Measurements from ENCODE around the gene C18orf63. TPM values are rescaled to one million over a fixed set of nuclear protein-coding genes. Genes with fewer than 3 reads are reported as not detected.
A peak's percentile ranks its signal among the peaks of the same experiment; 100 is the strongest.
"Not testable (repeated sequence)": the region's sequence is repeated elsewhere in the genome, so short reads cannot be mapped to it uniquely, and the experiment has no call there.

The C18orf63 gene
- total and polyA plus RNA-seq, 2 donors = under 0.01 to 0.09 TPM

DNA sequence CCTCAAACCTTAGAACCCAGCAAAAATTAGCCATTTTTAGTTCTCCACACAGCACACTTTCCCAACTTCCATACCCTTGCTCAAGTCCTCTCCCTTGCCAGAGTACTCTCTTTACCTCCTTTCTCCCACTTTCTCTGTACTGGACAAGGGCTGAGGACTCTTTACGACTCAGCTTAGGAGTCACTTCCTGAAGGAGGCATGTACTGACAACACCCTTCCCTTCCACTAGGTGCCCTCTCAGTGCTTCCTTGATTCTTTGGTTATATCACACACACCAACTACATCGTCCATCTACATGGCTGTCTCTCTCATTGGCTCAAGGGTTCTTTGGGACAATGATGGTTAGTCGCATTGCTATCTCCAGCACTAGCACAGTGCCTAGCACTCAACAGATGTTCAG is 5.2 kb upstream of the C18orf63 start:
- peak in 1 of 9 donors; percentile 15 for DNase-seq (ENCODE audit: low read depth in 6 of 9, low spot score in 9 of 9)
- Histone ChIP-seq H3K9me3 (ENCODE audit: control insufficient read depth in 2 of 2, insufficient read depth in 1 of 2, low read length in 1 of 2) (peaks cover 0 to 12% of the 10 kb centered on the region in 2 donors), H3K27me3 (ENCODE audit: control insufficient read depth in 2 of 2, insufficient read depth in 1 of 2, low read length in 1 of 2) (peaks cover 0 to 2% of the 10 kb centered on the region in 2 donors), H3K4me3 (ENCODE audit: low read length in 2 of 2) (no peak overlapping the region), H3K27ac (ENCODE audit: low read depth in 1 of 2, low read length in 1 of 2) (no peak overlapping the region), H3K36me3 (ENCODE audit: control insufficient read depth in 2 of 2, insufficient read depth in 2 of 2, low read length in 1 of 2) (no peaks in the 10 kb centered on the region), H3K4me1 (ENCODE audit: control insufficient read depth in 2 of 2, insufficient read depth in 2 of 2, low read length in 2 of 2) (no peaks in the 10 kb centered on the region)
- WGBS = 76% methylated on average over 3 of the region's 3 CpGs

DNA sequence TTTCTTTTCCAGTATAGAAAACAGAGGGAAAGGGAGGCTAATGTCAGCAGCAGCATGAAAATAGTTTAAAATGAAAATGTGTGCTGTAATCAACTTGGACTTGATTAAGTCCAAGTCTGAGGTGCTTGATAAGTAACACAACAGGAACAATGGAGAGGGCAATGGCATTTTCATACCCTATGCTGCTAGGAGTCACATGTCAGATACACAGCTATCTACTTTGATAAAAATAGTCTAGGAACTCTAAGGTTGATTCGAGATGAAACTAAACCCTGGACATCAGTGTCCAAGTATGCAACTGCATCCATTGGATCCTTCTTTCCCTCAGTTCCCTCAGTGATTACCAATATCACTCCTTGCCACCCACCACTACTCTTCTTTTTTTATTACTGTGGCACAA is 4.6 kb upstream of the C18orf63 start:
- WGBS = 98% methylated on average over 1 of the region's 1 CpG

DNA sequence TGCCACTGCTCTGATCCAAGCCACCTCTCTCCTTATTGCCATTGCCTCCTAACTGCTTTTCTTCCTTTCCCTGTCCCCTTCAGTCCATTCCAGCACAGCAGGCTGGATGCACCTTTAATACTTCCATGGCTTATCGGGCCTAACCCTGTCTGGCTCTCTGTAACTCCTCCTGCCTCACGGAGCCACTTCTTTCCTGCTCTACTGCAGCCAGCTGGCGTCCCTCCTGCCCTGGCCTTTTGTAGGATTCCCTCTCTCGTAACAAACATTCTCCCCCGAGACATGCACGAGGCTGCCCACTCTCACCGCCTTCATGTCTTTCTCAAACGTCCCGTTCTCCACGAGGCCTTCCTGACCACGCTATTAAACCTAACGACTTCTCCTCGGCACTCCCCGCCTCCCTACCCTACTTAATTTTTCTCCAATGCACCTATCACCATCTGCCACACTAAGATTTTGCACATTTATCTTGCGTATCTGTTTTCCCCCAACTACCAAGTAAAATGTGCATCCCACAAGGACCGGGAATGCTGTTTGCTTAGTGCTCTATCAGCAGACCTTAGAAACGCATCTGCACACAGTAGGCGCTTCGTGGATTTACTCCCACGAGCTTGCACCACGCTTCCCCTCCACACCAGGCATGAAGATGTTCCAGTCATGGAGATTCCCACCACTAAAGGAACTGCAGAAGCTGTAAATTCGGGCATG is 728 bp upstream of the C18orf63 start:
- DNase-seq (ENCODE audit: low read depth in 6 of 9, low spot score in 9 of 9) = no peak
- no peak overlapping the region for H3K4me3 ChIP-seq (ENCODE audit: low read length in 2 of 2)
- WGBS = 95% methylated on average over 22 of the region's 22 CpGs
- H3K4me1 ChIP-seq (ENCODE audit: control insufficient read depth in 2 of 2, insufficient read depth in 2 of 2, low read length in 2 of 2) = no peaks in the 10 kb centered on the region
- H3K36me3 ChIP-seq (ENCODE audit: control insufficient read depth in 2 of 2, insufficient read depth in 2 of 2, low read length in 1 of 2) = no peaks in the 10 kb centered on the region
- H3K27ac ChIP-seq (ENCODE audit: low read depth in 1 of 2, low read length in 1 of 2) = no peak overlapping the region
- peaks cover 0 to 2% of the 10 kb centered on the region in 2 donors for H3K27me3 ChIP-seq (ENCODE audit: control insufficient read depth in 2 of 2, insufficient read depth in 1 of 2, low read length in 1 of 2)
- H3K9me3 ChIP-seq (ENCODE audit: control insufficient read depth in 2 of 2, insufficient read depth in 1 of 2, low read length in 1 of 2) = peaks cover 0 to 15% of the 10 kb centered on the region in 2 donors

More for the DNA sequence above, 4.6 kb upstream of the C18orf63 start:
- Histone ChIP-seq H3K9me3 (ENCODE audit: control insufficient read depth in 2 of 2, insufficient read depth in 1 of 2, low read length in 1 of 2) (peaks cover 0 to 15% of the 10 kb centered on the region in 2 donors), H3K27ac (ENCODE audit: low read depth in 1 of 2, low read length in 1 of 2) (no peak overlapping the region), H3K27me3 (ENCODE audit: control insufficient read depth in 2 of 2, insufficient read depth in 1 of 2, low read length in 1 of 2) (peaks cover 0 to 2% of the 10 kb centered on the region in 2 donors), H3K36me3 (ENCODE audit: control insufficient read depth in 2 of 2, insufficient read depth in 2 of 2, low read length in 1 of 2) (no peaks in the 10 kb centered on the region), H3K4me1 (ENCODE audit: control insufficient read depth in 2 of 2, insufficient read depth in 2 of 2, low read length in 2 of 2) (no peaks in the 10 kb centered on the region), H3K4me3 (ENCODE audit: low read length in 2 of 2) (no peak overlapping the region)
- no peak for DNase-seq (ENCODE audit: low read depth in 6 of 9, low spot score in 9 of 9)

DNA sequence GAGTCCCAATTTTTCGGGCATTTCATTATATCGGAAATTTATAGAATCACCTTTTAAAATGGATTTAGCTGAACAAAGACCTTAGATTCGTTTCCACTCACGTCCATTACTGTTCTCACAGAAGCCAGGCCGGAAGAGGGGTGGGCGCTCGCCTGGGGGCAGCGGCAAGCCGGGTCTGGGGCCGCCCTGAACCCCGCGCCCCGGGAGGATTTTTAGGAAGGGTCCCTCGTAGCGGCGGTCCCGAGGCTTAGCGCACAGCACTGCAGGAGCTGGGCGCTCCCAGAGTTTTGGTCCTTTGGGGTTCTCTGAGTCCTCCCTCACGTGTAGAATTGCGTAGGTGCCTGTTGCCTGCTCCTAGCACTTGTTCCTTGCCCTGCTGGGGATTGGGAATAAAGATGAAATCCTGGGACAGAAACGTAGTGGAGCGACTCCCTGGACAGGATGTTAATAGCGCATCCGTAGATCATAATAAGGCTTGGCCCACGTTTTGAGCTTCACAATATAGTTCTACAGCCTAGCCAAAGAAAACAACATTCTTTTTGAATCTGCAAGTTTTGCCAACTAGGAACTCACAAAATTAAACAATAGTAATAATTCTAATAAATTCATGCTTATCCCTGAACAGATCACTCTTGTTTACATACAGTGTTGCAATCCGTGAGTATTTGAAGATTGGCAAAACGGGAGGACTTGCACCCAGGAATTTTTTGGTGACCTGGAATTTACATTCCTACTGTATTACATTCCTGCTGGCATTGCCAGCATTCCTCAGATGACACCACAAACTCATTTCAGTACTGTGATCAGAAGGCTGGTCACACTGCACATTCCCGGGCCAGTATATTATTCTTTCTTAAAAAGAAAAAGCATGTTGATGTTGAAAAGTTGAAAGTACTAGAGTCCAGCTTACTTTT is 875 bp downstream of the C18orf63 start:
- Histone ChIP-seq H3K9me3 (ENCODE audit: control insufficient read depth in 2 of 2, insufficient read depth in 1 of 2, low read length in 1 of 2) (peaks cover 0 to 12% of the 10 kb centered on the region in 2 donors), H3K4me1 (ENCODE audit: control insufficient read depth in 2 of 2, insufficient read depth in 2 of 2, low read length in 2 of 2) (no peaks in the 10 kb centered on the region), H3K36me3 (ENCODE audit: control insufficient read depth in 2 of 2, insufficient read depth in 2 of 2, low read length in 1 of 2) (no peaks in the 10 kb centered on the region), H3K4me3 (ENCODE audit: low read length in 2 of 2) (no peak overlapping the region), H3K27me3 (ENCODE audit: control insufficient read depth in 2 of 2, insufficient read depth in 1 of 2, low read length in 1 of 2) (peaks cover 0 to 2% of the 10 kb centered on the region in 2 donors), H3K27ac (ENCODE audit: low read depth in 1 of 2, low read length in 1 of 2) (no peak overlapping the region)
- WGBS = 96% methylated on average over 29 of the region's 29 CpGs
- DNase-seq (ENCODE audit: low read depth in 6 of 9, low spot score in 9 of 9) = no peak

DNA sequence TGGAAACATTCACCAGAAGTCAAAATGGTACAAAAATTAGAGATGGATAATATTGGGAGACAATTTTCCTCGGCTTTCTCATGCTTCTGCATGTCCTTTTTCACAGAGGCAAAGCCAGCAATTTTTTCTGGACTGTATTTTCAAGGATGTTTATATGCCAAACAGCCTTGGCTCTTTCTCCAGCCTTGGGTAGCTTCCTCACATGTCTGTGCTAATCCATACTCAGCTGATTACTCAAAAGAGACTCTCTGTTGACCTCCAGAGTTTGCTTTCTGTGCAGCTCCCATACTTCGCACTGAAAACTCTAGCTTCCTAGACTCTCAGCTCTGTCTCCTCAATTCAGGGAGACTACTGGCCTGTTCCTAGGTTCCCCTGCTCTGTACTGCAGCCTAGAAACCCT is 10.6 kb downstream of the C18orf63 start:
- no peaks in the 10 kb centered on the region for H3K27me3 ChIP-seq (ENCODE audit: control insufficient read depth in 2 of 2, insufficient read depth in 1 of 2, low read length in 1 of 2)
- DNase-seq (ENCODE audit: low read depth in 6 of 9, low spot score in 9 of 9) = no peak
- H3K27ac ChIP-seq (ENCODE audit: low read depth in 1 of 2, low read length in 1 of 2) = no peak overlapping the region
- H3K9me3 ChIP-seq (ENCODE audit: control insufficient read depth in 2 of 2, insufficient read depth in 1 of 2, low read length in 1 of 2) = no peaks in the 10 kb centered on the region
- no peaks in the 10 kb centered on the region for H3K4me1 ChIP-seq (ENCODE audit: control insufficient read depth in 2 of 2, insufficient read depth in 2 of 2, low read length in 2 of 2)
- WGBS = 49% methylated on average over 2 of the region's 2 CpGs
- no peaks in the 10 kb centered on the region for H3K36me3 ChIP-seq (ENCODE audit: control insufficient read depth in 2 of 2, insufficient read depth in 2 of 2, low read length in 1 of 2)
- H3K4me3 ChIP-seq (ENCODE audit: low read length in 2 of 2) = no peak overlapping the region

DNA sequence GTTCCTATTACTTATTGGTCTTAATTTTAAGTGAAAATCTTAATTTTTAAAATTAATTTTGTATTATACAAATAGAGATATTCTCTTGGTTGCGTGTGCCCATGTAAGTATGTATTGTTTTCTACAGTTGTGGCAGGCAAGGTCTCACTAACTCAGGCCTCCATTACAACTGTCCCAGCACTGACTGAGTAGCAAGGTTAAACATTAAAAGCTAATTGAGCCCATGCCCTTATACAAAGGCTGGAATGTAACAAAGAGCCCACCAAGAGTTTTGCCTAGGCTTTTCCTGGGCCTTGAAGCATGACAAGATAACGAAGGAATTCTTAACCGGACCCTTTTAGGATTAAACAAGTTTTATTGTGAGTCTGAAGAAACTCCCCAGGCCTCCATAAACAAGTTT is 11.2 kb downstream of the C18orf63 start:
- not testable (repeated sequence) for H3K4me1 ChIP-seq (ENCODE audit: control insufficient read depth in 2 of 2, insufficient read depth in 2 of 2, low read length in 2 of 2); H3K27ac ChIP-seq (ENCODE audit: low read depth in 1 of 2, low read length in 1 of 2); H3K9me3 ChIP-seq (ENCODE audit: control insufficient read depth in 2 of 2, insufficient read depth in 1 of 2, low read length in 1 of 2); DNase-seq (ENCODE audit: low read depth in 6 of 9, low spot score in 9 of 9); H3K27me3 ChIP-seq (ENCODE audit: control insufficient read depth in 2 of 2, insufficient read depth in 1 of 2, low read length in 1 of 2); H3K36me3 ChIP-seq (ENCODE audit: control insufficient read depth in 2 of 2, insufficient read depth in 2 of 2, low read length in 1 of 2); H3K4me3 ChIP-seq (ENCODE audit: low read length in 2 of 2)
- 98% methylated on average over 3 of the region's 3 CpGs for WGBS

DNA sequence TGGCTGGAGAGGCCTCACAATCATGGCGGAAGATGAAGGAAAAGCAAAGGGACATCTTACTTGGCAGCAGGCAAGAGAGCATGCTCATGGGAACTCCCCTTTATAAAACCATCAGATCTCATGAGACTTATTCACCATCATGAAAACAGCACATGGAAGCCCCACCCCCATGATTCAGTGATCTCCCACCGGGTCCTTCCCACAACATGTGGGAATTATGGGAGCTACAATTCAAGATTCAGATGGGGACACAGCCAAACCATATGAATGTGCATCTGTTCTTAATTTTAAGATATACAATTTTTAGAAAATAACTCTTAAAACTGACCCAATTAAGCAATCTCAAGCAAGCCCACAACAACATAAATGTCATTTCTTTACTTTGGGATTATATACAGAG is 12.6 kb downstream of the C18orf63 start:
- DNase-seq (ENCODE audit: low read depth in 6 of 9, low spot score in 9 of 9) = no peak
- Histone ChIP-seq H3K27me3 (ENCODE audit: control insufficient read depth in 2 of 2, insufficient read depth in 1 of 2, low read length in 1 of 2) (no peaks in the 10 kb centered on the region), H3K4me1 (ENCODE audit: control insufficient read depth in 2 of 2, insufficient read depth in 2 of 2, low read length in 2 of 2) (no peaks in the 10 kb centered on the region), H3K9me3 (ENCODE audit: control insufficient read depth in 2 of 2, insufficient read depth in 1 of 2, low read length in 1 of 2) (no peaks in the 10 kb centered on the region), H3K27ac (ENCODE audit: low read depth in 1 of 2, low read length in 1 of 2) (no peak overlapping the region), H3K36me3 (ENCODE audit: control insufficient read depth in 2 of 2, insufficient read depth in 2 of 2, low read length in 1 of 2) (no peaks in the 10 kb centered on the region), H3K4me3 (ENCODE audit: low read length in 2 of 2) (no peak overlapping the region)
- 94% methylated on average over 2 of the region's 2 CpGs for WGBS

DNA sequence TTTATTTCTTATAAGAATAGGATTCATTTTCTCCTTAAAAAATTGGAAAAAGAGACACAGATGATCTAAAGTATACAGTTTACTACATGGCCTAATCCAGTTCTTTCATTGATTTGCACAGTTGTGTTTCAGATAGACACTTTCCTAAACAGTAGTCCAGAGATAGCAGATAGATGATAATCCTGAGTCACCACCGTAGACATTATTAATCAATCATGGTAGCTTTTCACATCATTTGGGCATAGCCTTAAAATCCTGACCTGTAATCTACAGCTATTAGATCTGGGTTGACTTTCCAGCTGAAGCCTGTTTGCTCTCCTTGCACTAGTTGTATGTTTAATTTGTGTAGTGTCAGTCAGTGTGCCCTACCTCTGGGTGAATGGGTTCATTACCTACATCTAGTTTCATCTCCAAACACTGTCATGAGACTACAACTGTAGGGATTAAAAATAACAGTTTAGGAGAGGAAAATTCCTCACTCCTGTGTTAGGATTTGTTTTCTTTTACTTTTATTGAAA is 14.1 kb downstream of the C18orf63 start:
- Histone ChIP-seq H3K27me3 (ENCODE audit: control insufficient read depth in 2 of 2, insufficient read depth in 1 of 2, low read length in 1 of 2) (no peaks in the 10 kb centered on the region), H3K36me3 (ENCODE audit: control insufficient read depth in 2 of 2, insufficient read depth in 2 of 2, low read length in 1 of 2) (no peaks in the 10 kb centered on the region), H3K9me3 (ENCODE audit: control insufficient read depth in 2 of 2, insufficient read depth in 1 of 2, low read length in 1 of 2) (no peaks in the 10 kb centered on the region), H3K4me1 (ENCODE audit: control insufficient read depth in 2 of 2, insufficient read depth in 2 of 2, low read length in 2 of 2) (no peaks in the 10 kb centered on the region), H3K27ac (ENCODE audit: low read depth in 1 of 2, low read length in 1 of 2) (no peak overlapping the region), H3K4me3 (ENCODE audit: low read length in 2 of 2) (no peak overlapping the region)
- 99% methylated on average over 1 of the region's 1 CpG for WGBS
- no peak for DNase-seq (ENCODE audit: low read depth in 6 of 9, low spot score in 9 of 9)

DNA sequence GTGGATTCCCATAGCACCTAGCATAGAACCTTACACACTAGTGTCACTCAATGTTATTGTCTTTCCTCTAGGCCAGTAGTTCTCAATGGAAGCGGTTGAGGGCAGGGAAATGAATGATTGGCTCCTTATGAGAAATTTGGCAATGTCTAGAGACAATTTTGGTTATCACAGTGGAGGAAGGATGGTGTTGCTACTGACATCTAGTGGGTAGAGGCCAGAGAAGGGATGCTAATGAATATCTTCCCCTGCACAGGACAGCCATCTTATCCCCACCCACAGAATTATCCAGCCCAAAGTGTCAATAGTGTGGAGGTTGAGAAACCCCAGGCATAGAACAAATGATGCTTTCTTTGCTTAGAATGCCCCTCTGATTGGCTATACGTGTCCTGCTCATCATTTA is 15.8 kb downstream of the C18orf63 start:
- H3K4me3 ChIP-seq (ENCODE audit: low read length in 2 of 2) = no peak overlapping the region
- H3K9me3 ChIP-seq (ENCODE audit: control insufficient read depth in 2 of 2, insufficient read depth in 1 of 2, low read length in 1 of 2) = no peaks in the 10 kb centered on the region
- H3K27me3 ChIP-seq (ENCODE audit: control insufficient read depth in 2 of 2, insufficient read depth in 1 of 2, low read length in 1 of 2) = no peaks in the 10 kb centered on the region
- H3K27ac ChIP-seq (ENCODE audit: low read depth in 1 of 2, low read length in 1 of 2) = no peak overlapping the region
- 93% methylated on average over 2 of the region's 2 CpGs for WGBS
- no peaks in the 10 kb centered on the region for H3K4me1 ChIP-seq (ENCODE audit: control insufficient read depth in 2 of 2, insufficient read depth in 2 of 2, low read length in 2 of 2)
- DNase-seq (ENCODE audit: low read depth in 6 of 9, low spot score in 9 of 9) = peak in 1 of 9 donors; percentile 25
- H3K36me3 ChIP-seq (ENCODE audit: control insufficient read depth in 2 of 2, insufficient read depth in 2 of 2, low read length in 1 of 2) = no peaks in the 10 kb centered on the region
